Measurements from ENCODE around the gene PMM1. TPM values are rescaled to one million over a fixed set of nuclear protein-coding genes. Genes with fewer than 3 reads are reported as not detected.
A peak's percentile ranks its signal among the peaks of the same experiment; 100 is the strongest.

The PMM1 gene
- total and polyA plus RNA-seq, 2 of the 13 experiments (the other 11 are each of a cell fraction or from before 2014, with no cell fraction given): 17.8 to 95.6 TPM

DNA sequence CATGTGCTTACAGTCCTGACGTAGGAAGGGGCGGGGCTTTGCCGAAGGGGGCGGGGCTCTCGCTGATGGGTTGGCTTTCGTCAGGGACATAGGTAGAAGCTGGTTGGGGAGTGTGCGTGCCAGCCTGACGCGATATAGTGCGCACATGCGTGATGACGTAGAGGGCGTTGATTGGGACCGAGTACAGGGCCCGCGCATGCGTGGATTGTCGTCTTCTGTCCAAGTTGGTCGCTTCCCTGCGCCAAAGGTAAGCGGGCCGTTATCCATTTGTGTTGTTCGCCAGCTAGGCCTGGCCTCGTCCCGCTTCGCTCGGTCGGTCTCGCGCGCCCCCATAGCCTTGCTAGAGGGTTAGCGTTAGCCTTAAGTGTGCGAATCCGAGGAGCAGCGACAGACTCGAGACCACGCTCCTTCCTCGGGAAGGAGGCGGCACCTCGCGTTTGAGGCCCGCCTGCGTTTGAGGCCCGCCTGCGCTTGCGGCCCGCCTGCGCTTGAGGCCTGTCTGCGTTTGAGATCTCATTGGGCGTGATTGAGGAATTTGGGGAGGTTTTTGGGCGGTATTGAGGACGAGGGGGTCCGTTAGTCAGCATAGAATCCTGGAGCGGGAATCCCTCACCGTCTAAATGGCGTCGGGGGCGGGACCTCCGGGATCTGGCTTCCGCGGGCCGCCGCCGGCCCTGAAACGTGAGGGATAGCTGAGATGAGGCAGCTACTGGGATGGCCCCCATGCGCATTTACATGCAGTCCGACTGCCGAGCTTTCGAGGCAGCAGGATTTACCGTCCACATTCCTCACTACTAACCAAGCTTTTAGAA is 31.7 kb upstream of the PMM1 start, which contains the start of gene XRCC6 (continued):
- TF ChIP-seq HES4 (CRISPR knock-in tag; IDR thresholded peaks at IDR 0.05; ENCODE audit: borderline replicate concordance) (no peak), MED1 (CRISPR knock-in tag; IDR thresholded peaks at IDR 0.05) (peak; percentile 10; the same call in 1 of the 2 replicates), ZNF773 (CRISPR knock-in tag; IDR thresholded peaks at IDR 0.05; ENCODE audit: borderline replicate concordance) (no peak; the same call in 1 of the 2 replicates), ZFP1 (CRISPR knock-in tag; IDR thresholded peaks at IDR 0.05) (no peak), TOPORS (CRISPR knock-in tag; IDR thresholded peaks at IDR 0.05) (no peak; the same call in none of the 2 replicates), MAFF (IDR thresholded peaks at IDR 0.05; ENCODE audit: low read depth, low read length) (no peak), ZFP91 (CRISPR knock-in tag; IDR thresholded peaks at IDR 0.05; ENCODE audit: borderline replicate concordance) (peak; percentile 91; the same call in 1 of the 2 replicates), ZBTB20 (CRISPR knock-in tag; IDR thresholded peaks at IDR 0.05; ENCODE audit: borderline replicate concordance, low read depth) (peak; percentile 60; the same call in 1 of the 2 replicates), ZFX (CRISPR knock-in tag; IDR thresholded peaks at IDR 0.05; ENCODE audit: low read depth) (peak; percentile 98), HMGXB3 (CRISPR knock-in tag; IDR thresholded peaks at IDR 0.05; ENCODE audit: borderline replicate concordance) (peak; percentile 85; the same call in 1 of the 2 replicates), SRY (CRISPR knock-in tag; IDR thresholded peaks at IDR 0.05) (peak; percentile 87), ZBTB4 (CRISPR knock-in tag; IDR thresholded peaks at IDR 0.05; ENCODE audit: borderline replicate concordance) (no peak)
- TF ChIP-seq, protein P1, sequence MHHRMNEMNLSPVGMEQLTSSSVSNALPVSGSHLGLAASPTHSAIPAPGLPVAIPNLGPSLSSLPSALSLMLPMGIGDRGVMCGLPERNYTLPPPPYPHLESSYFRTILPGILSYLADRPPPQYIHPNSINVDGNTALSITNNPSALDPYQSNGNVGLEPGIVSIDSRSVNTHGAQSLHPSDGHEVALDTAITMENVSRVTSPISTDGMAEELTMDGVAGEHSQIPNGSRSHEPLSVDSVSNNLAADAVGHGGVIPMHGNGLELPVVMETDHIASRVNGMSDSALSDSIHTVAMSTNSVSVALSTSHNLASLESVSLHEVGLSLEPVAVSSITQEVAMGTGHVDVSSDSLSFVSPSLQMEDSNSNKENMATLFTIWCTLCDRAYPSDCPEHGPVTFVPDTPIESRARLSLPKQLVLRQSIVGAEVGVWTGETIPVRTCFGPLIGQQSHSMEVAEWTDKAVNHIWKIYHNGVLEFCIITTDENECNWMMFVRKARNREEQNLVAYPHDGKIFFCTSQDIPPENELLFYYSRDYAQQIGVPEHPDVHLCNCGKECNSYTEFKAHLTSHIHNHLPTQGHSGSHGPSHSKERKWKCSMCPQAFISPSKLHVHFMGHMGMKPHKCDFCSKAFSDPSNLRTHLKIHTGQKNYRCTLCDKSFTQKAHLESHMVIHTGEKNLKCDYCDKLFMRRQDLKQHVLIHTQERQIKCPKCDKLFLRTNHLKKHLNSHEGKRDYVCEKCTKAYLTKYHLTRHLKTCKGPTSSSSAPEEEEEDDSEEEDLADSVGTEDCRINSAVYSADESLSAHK (CRISPR knock-in tag; IDR thresholded peaks at IDR 0.05; ENCODE audit: borderline replicate concordance): no peak
- TF ChIP-seq, protein P2, sequence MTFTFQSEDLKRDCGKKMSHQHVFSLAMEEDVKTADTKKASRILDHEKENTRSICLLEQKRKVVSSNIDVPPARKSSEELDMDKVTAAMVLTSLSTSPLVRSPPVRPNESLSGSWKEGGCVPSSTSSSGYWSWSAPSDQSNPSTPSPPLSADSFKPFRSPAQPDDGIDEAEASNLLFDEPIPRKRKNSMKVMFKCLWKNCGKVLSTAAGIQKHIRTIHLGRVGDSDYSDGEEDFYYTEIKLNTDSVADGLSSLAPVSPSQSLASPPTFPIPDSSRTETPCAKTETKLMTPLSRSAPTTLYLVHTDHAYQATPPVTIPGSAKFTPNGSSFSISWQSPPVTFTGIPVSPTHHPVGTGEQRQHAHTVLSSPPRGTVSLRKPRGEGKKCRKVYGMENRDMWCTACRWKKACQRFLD (CRISPR knock-in tag; IDR thresholded peaks at IDR 0.05; ENCODE audit: borderline replicate concordance): peak; percentile 25; the same call in 1 of the 2 replicates

All from HepG2 (cell line).